Uterus (tissue), 2 donors: Measurements from ENCODE around the gene LYSMD3.

Experiments used
- CTCF ChIP-seq, 4 experiments: fragments of 200-600 bp in 2 of 4; fragments of 450-650 bp in 2 of 4; sonication (generic) in 2 of 4; IDR thresholded peaks; one replicate each; pipeline ENCODE4 v1.5.1; 2016 to 2019; ENCODE audit warnings: antibody characterized with exemption in 4 of 4, mild to moderate bottlenecking in 2 of 4, moderate library complexity in 1 of 4
- POLR2A ChIP-seq, 2 donors: fragments of 450-650 bp; IDR thresholded peaks; one replicate each; pipeline ENCODE4 v1.6.1; 2016; ENCODE audit warnings: antibody characterized with exemption in 2 of 2, mild to moderate bottlenecking in 1 of 2, moderate library complexity in 1 of 2

- TF ChIP-seq CTCF (IDR thresholded peaks at IDR 0.05), result no peak
- TF ChIP-seq POLR2A (IDR thresholded peaks at IDR 0.05), result no peak
Observed at GRCh38 chr5:90533794-90534193, 4.4 kb upstream of the LYSMD3 start.
